Panc1 (cell line): ENCODE results near the gene DNAAF5. TPM values are rescaled to one million over a fixed set of nuclear protein-coding genes. Genes with fewer than 3 reads are reported as not detected.

Experiments used
- ATAC-seq: fragments of 200-7000 bp; cut with Tn5 transposase; 2 replicates; pipeline ENCODE4 v1.9.1; 2020; ENCODE audit warnings: mild to moderate bottlenecking, moderate library complexity
- BruUV-seq: library from RNA; stranded (reverse); fragments of 400-500 nt; replicated peaks from 2 replicates; lab custom pipeline; 2021; lab: Mats Ljungman, UMichigan
- CTCF ChIA-PET: fragments of 300-600 bp; sonication (Branson Sonifier 250); formaldehyde crosslinking; loops from one replicate; lab custom pipeline; 2022; ENCODE audit warnings: antibody characterized with exemption; lab: Charles Lee
- POLR2A ChIA-PET: fragments of 300-600 bp; sonication (Branson Sonifier 250); formaldehyde crosslinking; loops from one replicate; lab custom pipeline; 2022; ENCODE audit warnings: antibody characterized with exemption; lab: Charles Lee
- DNase-seq: peaks from one replicate; pipeline ENCODE4 v3.0.0-alpha.2; 2010; ENCODE audit warnings: low read depth, low spot score
- H3K27ac ChIP-seq: 2 replicates; pipeline ENCODE4 v1.5.1; 2011; ENCODE audit warnings: mild to moderate bottlenecking, low read length, inconsistent platforms
- H3K27me3 ChIP-seq: fragments of 200-500 bp; sonication (Bioruptor generic); 2 replicates; pipeline ENCODE4 v1.6.0; 2014; ENCODE audit warnings: low read length, inconsistent platforms; ENCODE audit not compliant: control insufficient read depth, insufficient read depth
- H3K36me3 ChIP-seq: fragments of 200-500 bp; sonication (Bioruptor generic); 2 replicates; pipeline ENCODE4 v1.5.1; 2014; ENCODE audit warnings: inconsistent platforms, mild to moderate bottlenecking, low read length, moderate library complexity; ENCODE audit not compliant: control insufficient read depth, insufficient read depth
- H3K4me1 ChIP-seq: 2 replicates; pipeline ENCODE4 v1.5.1; 2011; ENCODE audit warnings: inconsistent platforms, mild to moderate bottlenecking, low read length, moderate library complexity; ENCODE audit not compliant: control insufficient read depth, insufficient read depth
- H3K4me3 ChIP-seq, 2 experiments: 2 replicates each; pipeline ENCODE4 v1.5.1; 2011 to 2012; ENCODE audit warnings: low read depth in 2 of 2, low read length in 2 of 2, mild to moderate bottlenecking in 2 of 2, inconsistent platforms in 1 of 2, moderate library complexity in 1 of 2
- H3K9me3 ChIP-seq: fragments of 200-500 bp; sonication (Bioruptor generic); 2 replicates; pipeline ENCODE4 v1.5.1; 2014; ENCODE audit warnings: low read depth, mild to moderate bottlenecking, inconsistent platforms, low read length, moderate library complexity; ENCODE audit not compliant: control insufficient read depth, insufficient read depth
- POLR2AphosphoS5 ChIP-seq: IDR thresholded peaks from 2 replicates; pipeline ENCODE4 v1.6.1; 2012; ENCODE audit warnings: mild to moderate bottlenecking, low read depth, low read length, moderate library complexity
- SIN3A ChIP-seq: IDR thresholded peaks from 2 replicates; pipeline ENCODE4 v1.6.1; 2012; ENCODE audit warnings: low read depth, mild to moderate bottlenecking, low read length, moderate library complexity, borderline replicate concordance; ENCODE audit not compliant: insufficient read depth
- TCF7L2 ChIP-seq: IDR thresholded peaks from 2 replicates; pipeline ENCODE4 v1.6.1; 2011; ENCODE audit warnings: mild to moderate bottlenecking, low read depth, low read length, inconsistent platforms
- in situ Hi-C: cut with HindIII; loops from 2 replicates; pipeline ENCODE4 v1.10.0; 2016; ENCODE audit warnings: low sequenced_read_pairs, low pct_unique_long_range_greater_than_20kb
- intact Hi-C: fragments of 100-400 bp; cut with micrococcal nuclease; formaldehyde crosslinking; loops from one replicate; pipeline ENCODE4 v1.10.0; 2022; ENCODE audit not compliant: unreplicated experiment
- total RNA-seq: library from RNA; stranded (reverse); gene quantifications from one replicate; pipeline ENCODE4 v1.2.1, GENCODE V29; 2021; ENCODE audit not compliant: unreplicated experiment
- TF ChIP-seq, protein P1 (sequence below), 2 experiments: IDR thresholded peaks; 2 replicates each; pipeline ENCODE4 v1.6.1; 2011 to 2012; ENCODE audit warnings: low read depth in 2 of 2, control low read depth in 1 of 2, low read length in 1 of 2, mild to moderate bottlenecking in 1 of 2, moderate library complexity in 1 of 2; ENCODE audit not compliant: insufficient read depth in 1 of 2
- TF ChIP-seq, protein P2 (sequence below): fragments of 450-650 bp; IDR thresholded peaks from 2 replicates; pipeline ENCODE4 v1.5.1; 2017; ENCODE audit warnings: mild to moderate bottlenecking

DNAAF5 gene
- total RNA-seq, 1 experiment from 2014 or later, result 79.5 TPM

DNA sequence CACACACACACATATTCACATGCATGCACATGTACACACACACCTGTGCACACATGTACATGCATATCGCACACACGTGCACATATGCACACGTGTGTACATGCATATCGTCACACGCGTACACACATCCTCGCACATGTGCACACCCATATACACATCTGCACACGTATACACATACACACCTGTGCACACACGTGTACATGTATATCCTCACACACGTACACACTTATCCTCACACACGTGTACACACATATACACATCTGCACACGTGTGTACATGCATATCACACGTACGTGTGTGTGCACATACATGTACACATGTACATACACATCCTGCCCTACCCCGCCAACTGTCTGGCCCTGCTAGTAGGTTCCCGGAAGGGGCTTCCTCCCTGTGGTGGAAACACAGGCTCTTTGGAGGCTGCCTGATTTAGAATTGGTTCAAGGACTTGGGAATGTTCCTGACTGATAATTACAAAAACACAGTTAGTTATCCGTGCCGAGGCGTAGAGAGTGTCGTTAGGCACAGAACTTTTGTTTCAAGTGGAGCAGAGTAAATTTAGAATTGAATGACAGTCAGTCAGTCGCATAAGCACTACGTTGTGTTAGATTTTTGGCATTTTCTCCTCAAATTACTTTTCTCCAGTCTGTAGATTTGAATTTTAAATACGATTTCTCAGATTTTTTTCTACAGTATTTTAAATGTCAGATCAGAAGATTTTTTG, 19.1 kb downstream of the DNAAF5 start:
- Histone ChIP-seq H3K4me1 (no peaks in the 10 kb centered on the region), H3K27me3 (no peaks in the 10 kb centered on the region), H3K4me3 (no peak overlapping the region), H3K36me3 (no peaks in the 10 kb centered on the region), H3K27ac (no peak overlapping the region), H3K9me3 (no peaks in the 10 kb centered on the region)
- ChIA-PET POLR2A (no interaction called here), CTCF (no interaction called here)
- DNase-seq (no peak), ATAC-seq (no peak)
- TF ChIP-seq POLR2AphosphoS5 (no peak), TCF7L2 (no peak), SIN3A (no peak)
- TF ChIP-seq, protein P1, sequence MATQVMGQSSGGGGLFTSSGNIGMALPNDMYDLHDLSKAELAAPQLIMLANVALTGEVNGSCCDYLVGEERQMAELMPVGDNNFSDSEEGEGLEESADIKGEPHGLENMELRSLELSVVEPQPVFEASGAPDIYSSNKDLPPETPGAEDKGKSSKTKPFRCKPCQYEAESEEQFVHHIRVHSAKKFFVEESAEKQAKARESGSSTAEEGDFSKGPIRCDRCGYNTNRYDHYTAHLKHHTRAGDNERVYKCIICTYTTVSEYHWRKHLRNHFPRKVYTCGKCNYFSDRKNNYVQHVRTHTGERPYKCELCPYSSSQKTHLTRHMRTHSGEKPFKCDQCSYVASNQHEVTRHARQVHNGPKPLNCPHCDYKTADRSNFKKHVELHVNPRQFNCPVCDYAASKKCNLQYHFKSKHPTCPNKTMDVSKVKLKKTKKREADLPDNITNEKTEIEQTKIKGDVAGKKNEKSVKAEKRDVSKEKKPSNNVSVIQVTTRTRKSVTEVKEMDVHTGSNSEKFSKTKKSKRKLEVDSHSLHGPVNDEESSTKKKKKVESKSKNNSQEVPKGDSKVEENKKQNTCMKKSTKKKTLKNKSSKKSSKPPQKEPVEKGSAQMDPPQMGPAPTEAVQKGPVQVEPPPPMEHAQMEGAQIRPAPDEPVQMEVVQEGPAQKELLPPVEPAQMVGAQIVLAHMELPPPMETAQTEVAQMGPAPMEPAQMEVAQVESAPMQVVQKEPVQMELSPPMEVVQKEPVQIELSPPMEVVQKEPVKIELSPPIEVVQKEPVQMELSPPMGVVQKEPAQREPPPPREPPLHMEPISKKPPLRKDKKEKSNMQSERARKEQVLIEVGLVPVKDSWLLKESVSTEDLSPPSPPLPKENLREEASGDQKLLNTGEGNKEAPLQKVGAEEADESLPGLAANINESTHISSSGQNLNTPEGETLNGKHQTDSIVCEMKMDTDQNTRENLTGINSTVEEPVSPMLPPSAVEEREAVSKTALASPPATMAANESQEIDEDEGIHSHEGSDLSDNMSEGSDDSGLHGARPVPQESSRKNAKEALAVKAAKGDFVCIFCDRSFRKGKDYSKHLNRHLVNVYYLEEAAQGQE (IDR thresholded peaks at IDR 0.05; ENCODE audit: insufficient read depth in 1 of 2, low read depth in 2 of 2, low read length in 1 of 2), result no peak
- TF ChIP-seq, protein P2, sequence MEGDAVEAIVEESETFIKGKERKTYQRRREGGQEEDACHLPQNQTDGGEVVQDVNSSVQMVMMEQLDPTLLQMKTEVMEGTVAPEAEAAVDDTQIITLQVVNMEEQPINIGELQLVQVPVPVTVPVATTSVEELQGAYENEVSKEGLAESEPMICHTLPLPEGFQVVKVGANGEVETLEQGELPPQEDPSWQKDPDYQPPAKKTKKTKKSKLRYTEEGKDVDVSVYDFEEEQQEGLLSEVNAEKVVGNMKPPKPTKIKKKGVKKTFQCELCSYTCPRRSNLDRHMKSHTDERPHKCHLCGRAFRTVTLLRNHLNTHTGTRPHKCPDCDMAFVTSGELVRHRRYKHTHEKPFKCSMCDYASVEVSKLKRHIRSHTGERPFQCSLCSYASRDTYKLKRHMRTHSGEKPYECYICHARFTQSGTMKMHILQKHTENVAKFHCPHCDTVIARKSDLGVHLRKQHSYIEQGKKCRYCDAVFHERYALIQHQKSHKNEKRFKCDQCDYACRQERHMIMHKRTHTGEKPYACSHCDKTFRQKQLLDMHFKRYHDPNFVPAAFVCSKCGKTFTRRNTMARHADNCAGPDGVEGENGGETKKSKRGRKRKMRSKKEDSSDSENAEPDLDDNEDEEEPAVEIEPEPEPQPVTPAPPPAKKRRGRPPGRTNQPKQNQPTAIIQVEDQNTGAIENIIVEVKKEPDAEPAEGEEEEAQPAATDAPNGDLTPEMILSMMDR, result no peak
- intact Hi-C loops (no loop called here), in situ Hi-C loops (no loop called here)
- no TSS peak for BruUV-seq

DNA sequence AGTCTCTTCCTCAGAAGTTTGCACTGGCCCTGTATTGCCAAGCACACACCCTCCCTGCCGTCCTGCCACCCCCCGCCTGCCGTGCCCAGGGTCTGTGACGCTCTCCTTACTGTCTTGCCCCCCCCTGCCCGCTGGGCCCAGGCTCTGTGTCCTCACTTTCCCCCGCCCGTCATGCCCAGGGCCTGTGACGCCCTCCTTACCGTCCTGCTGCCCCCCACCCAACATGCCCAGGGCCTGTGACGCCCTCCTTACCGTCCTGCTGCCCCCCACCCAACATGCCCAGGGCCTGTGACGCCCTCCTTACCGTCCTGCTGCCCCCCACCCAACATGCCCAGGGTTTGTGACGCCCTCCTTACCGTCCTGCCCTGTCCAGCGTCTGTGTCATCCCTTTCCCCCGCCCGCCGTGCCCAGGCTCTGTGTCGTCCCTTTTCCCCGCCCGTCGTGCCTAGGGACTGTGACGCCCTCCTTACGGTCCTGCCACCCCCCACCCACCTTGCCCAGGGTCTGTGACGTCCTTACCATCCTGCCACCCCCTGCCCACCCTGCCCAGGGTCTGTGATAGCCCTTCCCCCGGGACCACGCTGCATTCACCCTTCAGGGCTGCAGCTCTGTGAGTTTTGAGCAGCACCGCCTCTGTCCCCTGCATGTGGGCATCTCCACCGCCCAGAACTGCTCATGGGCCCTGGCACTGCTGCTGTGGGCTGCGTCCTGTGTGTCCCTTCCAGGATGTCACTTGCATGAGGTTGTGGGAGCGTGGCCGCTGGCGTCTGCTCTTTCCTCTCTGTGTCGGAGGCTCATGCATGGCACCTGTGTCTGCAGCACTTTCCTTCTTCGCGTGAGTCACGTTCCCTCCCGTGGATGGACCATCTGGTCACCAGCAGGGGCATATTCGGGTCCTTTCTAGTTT, 19.9 kb downstream of the DNAAF5 start:
- POLR2A ChIA-PET, result no interaction called here
- no TSS peak for BruUV-seq

More for the DNA sequence above, 19.9 kb downstream of the DNAAF5 start:
- TF ChIP-seq, protein P2, result no peak
- TF ChIP-seq TCF7L2 (no peak), POLR2AphosphoS5 (no peak), SIN3A (no peak)
- TF ChIP-seq, protein P1 (IDR thresholded peaks at IDR 0.05; ENCODE audit: insufficient read depth in 1 of 2, low read depth in 2 of 2, low read length in 1 of 2), result no peak
- Histone ChIP-seq H3K27me3 (no peaks in the 10 kb centered on the region), H3K9me3 (no peaks in the 10 kb centered on the region), H3K36me3 (no peaks in the 10 kb centered on the region), H3K4me1 (no peaks in the 10 kb centered on the region), H3K27ac (no peak overlapping the region), H3K4me3 (no peak overlapping the region)
- ATAC-seq (no peak), DNase-seq (no peak)
- intact Hi-C loops (no loop called here), in situ Hi-C loops (no loop called here)
- CTCF ChIA-PET, result no interaction called here
